GM12875 (cell line): ENCODE data around the gene TMEM269.

Experiments used
- H3K4me3 ChIP-seq: one replicate; pipeline ENCODE4 v1.5.1; 2011; ENCODE audit warnings: low read depth, low read length, control low read depth
- TF ChIP-seq, protein P1 (sequence below): IDR thresholded peaks from 2 replicates; pipeline ENCODE4 v1.5.1; 2011; ENCODE audit warnings: low read depth, mild to moderate bottlenecking, control low read depth, inconsistent platforms, low read length, moderate library complexity, borderline replicate concordance; ENCODE audit not compliant: insufficient read depth

Gene TMEM269

DNA sequence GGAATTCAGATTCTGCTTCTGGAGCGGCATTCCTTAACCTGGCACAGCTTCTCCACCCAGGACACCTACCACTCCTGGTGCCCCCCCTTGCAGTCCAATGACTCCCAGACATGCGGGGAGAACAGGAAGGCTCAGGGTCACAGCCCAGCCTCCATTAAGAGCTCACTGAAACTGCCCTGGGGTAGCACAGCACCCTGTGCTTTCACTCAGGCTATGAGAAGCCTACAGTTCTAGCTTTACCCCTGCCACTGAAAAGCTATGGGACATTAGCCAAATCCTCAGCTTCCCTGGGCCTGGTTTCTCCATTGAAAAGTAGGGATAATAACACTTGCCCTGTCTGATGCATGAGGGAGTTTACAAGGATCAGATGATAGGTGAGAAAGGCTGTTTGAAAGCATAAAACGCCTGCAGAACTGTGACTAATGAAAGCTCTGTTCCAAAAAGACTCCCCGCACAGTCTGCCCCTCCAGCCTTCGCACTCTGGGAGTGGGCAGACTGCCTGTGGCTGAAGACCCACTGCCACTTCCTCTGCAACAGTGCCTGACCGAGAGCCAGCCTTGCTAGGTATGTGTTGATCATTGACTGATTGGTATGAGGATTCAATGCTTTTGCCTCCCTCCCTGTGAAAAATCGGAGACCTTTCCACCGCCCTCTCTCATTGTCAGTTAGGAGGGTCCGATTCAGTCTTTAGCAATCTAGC lies 42.0 kb upstream of the TMEM269 start:
- H3K4me3 ChIP-seq: no peak overlapping the region
- TF ChIP-seq, protein P1, sequence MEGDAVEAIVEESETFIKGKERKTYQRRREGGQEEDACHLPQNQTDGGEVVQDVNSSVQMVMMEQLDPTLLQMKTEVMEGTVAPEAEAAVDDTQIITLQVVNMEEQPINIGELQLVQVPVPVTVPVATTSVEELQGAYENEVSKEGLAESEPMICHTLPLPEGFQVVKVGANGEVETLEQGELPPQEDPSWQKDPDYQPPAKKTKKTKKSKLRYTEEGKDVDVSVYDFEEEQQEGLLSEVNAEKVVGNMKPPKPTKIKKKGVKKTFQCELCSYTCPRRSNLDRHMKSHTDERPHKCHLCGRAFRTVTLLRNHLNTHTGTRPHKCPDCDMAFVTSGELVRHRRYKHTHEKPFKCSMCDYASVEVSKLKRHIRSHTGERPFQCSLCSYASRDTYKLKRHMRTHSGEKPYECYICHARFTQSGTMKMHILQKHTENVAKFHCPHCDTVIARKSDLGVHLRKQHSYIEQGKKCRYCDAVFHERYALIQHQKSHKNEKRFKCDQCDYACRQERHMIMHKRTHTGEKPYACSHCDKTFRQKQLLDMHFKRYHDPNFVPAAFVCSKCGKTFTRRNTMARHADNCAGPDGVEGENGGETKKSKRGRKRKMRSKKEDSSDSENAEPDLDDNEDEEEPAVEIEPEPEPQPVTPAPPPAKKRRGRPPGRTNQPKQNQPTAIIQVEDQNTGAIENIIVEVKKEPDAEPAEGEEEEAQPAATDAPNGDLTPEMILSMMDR: no peak

DNA sequence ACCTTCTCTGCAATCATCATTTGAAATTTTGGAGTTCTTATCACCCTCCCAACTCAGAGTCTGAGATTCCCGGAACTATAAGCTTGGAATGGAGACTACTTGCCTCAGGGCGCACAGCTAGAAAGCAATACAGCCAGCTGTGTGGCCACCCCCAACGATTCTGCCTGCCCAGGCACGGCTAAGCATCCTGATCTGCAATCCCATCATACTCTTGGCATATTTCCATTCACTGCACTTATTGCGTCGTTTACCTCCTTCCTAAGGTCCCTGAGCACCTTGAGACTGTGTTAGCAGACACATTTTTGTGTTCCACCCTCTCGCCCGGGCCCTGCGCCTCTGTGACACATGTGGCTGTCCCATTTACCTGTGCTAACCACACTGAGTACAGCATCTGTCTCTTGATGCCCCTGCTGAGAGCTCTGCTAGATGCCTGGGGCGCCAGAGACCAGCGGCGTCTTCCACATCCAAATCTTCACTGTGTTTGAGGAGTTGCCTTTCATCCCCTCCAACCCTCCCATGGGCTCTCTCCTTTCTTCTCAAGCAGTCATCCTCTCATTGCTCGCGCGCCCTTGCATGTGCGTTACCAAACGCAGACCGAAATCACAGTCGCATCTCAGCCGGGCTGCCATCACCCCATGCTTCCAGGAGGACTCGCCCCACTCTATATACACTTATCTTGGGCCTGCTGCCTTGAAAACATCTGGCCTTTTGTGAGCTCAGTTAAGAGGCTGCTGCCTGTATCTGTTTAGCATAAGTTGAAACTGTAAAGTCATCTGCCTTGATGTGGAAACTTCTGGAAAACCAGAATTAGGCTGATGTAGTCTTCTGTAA lies 41.3 kb upstream of the TMEM269 start:
- TF ChIP-seq, protein P1: no peak
- H3K4me3 ChIP-seq: no peak overlapping the region

DNA sequence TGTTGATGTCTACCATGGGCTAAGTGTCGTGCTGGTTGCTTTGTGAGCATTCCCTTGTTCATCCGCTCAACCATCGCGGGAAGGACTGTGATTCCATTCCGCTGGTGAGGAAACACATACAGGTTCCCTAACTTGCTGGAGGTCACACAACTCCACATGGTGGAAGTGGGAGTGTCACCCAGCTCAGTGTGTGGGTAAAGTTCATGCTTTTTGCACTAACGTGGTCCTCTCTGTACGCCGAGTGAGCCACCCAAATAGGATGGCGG lies 40.7 kb upstream of the TMEM269 start:
- TF ChIP-seq, protein P1: no peak
- no peak overlapping the region for H3K4me3 ChIP-seq

DNA sequence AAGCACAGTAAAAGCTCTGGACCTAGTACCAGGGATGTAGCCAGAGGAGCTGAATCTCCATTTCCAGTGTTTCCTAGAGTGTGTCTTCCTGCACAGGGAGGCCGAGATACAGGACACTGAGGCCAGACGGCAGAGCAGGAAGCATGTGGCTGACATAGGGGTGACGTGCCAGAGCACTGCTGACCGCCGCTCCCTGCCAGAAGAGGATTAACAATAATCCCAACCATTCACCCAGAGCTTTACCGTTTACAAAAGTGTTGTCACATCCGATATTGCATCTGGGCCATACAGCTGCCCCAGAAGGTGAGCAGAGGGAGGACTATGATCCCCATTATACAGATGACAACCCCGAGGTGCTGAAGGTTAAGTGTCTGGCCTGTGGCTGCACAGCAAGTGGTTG lies 38.9 kb upstream of the TMEM269 start:
- TF ChIP-seq, protein P1: no peak
- no peak overlapping the region for H3K4me3 ChIP-seq

DNA sequence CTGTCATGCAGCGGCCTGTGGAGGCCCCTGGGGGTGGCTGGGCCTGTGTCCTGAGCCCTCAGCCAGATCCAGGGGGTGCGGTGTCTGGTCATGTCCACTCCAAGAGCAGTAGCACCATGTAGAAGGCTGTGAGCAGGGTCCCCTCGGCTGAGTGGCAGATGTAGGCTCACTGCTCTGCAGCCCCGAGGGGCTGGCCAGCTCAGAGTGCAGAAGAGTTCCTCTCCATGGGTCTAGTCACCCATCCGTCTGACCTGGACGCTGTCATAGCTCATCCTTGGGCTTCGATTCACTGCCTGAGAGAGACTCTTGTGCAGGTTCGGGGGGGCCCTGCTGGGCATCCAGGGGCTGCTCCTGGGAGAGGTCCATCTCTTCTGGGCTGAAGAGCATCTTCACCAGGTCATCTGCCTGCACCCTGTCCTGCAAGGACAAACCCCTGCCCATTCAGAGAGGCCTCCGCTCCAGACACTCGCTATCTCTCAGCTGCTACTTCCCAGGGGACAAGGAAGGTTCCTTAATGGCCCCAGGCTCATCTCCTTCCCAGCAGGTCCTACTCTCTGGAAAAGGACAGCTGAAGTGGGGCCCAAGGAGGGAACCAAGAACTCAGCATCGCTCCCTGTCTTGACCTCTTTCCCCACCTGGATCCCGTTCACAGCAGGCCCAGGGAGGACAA lies 38.2 kb upstream of the TMEM269 start:
- TF ChIP-seq, protein P1: no peak
- no peak overlapping the region for H3K4me3 ChIP-seq

DNA sequence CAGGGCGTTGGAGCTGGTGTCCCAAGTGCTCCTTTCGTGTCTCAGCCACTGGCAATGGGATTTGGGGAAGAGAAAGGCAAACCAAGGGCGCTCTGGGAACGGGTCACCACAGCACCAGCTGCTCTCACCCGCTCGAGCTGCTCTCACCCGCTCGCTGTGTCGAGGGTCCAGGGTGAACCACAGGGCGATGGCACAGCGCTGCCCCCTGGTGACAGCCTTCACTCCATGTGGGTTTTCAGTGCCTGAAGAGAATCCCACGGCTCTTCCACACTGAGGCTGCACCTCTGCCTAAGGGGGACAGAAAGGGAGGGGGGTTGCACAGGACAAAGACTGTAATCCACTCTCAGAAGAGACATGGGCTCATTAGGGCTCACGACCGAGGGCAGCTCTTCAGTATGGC lies 37.7 kb upstream of the TMEM269 start:
- TF ChIP-seq, protein P1: peak; percentile 77

More for the DNA sequence above, 37.7 kb upstream of the TMEM269 start:
- H3K4me3 ChIP-seq: no peak overlapping the region
